Activated CD4-positive, alpha-beta T cell treated with anti-CD3 and anti-CD28 coated beads for 4 hours (primary cell): ENCODE measurements around the gene NKAPL.
"Not testable (repeated sequence)": the region's sequence is repeated elsewhere in the genome, so short reads cannot be mapped to it uniquely, and the experiment has no call there.

Experiments
- DNase-seq, 2 donors: peaks; one replicate each; pipeline ENCODE4 v3.0.0-alpha.2; 2020

NKAPL gene

GRCh38 chr6:28303570-28303969, 44.5 kb downstream of the NKAPL start:
- peak in 1 of 2 donors; percentile 8 for DNase-seq

- not testable (repeated sequence) for DNase-seq
Measured at GRCh38 chr6:28306363-28306762, 47.3 kb downstream of the NKAPL start.
